ENCODE results near the gene ROMO1.

DNA sequence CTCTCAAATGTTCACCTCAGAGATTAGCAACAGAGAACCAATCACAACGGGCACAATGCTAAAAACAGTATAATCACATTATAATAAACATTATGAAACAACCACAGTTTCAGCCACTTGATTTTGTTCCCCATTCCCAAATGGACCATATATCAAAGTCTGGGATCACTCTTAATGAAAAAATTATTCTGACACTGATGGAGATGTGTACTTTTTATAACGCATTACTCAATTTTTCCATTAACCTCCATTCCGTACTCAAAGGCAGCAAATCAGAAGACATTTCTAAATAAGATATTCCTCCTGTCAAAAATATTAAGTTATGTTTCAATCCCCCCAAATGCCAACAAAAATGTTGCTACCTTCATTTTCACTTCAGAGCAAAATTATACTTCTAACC is 37.3 kb upstream of the ROMO1 start:
- TF ChIP-seq, protein P1, sequence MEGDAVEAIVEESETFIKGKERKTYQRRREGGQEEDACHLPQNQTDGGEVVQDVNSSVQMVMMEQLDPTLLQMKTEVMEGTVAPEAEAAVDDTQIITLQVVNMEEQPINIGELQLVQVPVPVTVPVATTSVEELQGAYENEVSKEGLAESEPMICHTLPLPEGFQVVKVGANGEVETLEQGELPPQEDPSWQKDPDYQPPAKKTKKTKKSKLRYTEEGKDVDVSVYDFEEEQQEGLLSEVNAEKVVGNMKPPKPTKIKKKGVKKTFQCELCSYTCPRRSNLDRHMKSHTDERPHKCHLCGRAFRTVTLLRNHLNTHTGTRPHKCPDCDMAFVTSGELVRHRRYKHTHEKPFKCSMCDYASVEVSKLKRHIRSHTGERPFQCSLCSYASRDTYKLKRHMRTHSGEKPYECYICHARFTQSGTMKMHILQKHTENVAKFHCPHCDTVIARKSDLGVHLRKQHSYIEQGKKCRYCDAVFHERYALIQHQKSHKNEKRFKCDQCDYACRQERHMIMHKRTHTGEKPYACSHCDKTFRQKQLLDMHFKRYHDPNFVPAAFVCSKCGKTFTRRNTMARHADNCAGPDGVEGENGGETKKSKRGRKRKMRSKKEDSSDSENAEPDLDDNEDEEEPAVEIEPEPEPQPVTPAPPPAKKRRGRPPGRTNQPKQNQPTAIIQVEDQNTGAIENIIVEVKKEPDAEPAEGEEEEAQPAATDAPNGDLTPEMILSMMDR (IDR thresholded peaks at IDR 0.05): no peak
- TF ChIP-seq POLR2A (IDR thresholded peaks at IDR 0.05): no peak
